C4-2B (cell line): Measurements from ENCODE around the gene SELP.

Experiments used
- H3K27ac ChIP-seq: fragments of 450-650 bp; 2 replicates; pipeline ENCODE4 v1.5.1; 2017
- ZFX ChIP-seq: fragments of 450-650 bp; IDR thresholded peaks from 2 replicates; pipeline ENCODE4 v1.6.1; 2017
- TF ChIP-seq, protein P1 (sequence below): fragments of 450-650 bp; conservative IDR thresholded peaks from 2 replicates; pipeline ENCODE4 v1.5.1; 2017; ENCODE audit warnings: mild to moderate bottlenecking

SELP gene

DNA sequence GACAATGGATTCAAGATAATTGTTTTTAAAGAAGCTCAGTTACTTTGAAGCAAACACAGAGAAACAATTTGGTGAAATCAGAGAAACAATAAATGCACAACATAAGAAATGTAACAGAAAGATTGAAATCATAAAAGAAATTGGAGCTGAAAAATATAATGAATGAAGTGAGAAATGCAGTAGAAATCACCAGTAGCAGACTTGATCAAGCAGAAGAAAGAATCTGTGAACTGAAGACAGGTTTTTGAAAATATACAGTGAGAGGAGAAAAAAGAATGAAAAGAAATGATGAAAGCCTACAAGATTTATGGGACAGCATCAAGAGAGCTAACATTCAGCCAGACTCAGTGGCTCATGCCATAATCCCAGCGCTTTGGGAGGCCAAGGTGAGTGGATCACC lies 4.2 kb upstream of the SELP start:
- no peak for TF ChIP-seq ZFX
- no peak overlapping the region for H3K27ac ChIP-seq

DNA sequence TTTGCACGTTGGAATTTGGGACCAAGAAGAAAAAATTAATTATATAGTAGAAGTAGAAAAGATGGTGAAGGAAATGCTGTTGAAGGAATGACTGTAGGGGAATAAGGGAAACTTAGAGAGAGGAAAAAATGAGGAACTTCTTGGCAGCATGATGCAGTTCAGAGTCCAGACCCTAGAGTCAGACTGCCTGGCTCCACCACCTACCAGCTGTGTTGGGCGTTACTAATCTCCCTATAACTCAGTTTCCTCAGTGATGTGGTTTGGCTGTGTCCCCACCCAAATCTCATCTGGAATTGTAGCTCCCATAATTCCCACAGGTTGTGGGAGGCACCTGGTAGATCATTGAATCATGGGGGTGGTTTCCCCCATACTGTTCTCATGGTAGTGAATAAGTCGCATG lies 1.3 kb upstream of the SELP start:
- no peak overlapping the region for H3K27ac ChIP-seq
- TF ChIP-seq, protein P1, sequence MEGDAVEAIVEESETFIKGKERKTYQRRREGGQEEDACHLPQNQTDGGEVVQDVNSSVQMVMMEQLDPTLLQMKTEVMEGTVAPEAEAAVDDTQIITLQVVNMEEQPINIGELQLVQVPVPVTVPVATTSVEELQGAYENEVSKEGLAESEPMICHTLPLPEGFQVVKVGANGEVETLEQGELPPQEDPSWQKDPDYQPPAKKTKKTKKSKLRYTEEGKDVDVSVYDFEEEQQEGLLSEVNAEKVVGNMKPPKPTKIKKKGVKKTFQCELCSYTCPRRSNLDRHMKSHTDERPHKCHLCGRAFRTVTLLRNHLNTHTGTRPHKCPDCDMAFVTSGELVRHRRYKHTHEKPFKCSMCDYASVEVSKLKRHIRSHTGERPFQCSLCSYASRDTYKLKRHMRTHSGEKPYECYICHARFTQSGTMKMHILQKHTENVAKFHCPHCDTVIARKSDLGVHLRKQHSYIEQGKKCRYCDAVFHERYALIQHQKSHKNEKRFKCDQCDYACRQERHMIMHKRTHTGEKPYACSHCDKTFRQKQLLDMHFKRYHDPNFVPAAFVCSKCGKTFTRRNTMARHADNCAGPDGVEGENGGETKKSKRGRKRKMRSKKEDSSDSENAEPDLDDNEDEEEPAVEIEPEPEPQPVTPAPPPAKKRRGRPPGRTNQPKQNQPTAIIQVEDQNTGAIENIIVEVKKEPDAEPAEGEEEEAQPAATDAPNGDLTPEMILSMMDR, result no peak
- TF ChIP-seq ZFX, result no peak

DNA sequence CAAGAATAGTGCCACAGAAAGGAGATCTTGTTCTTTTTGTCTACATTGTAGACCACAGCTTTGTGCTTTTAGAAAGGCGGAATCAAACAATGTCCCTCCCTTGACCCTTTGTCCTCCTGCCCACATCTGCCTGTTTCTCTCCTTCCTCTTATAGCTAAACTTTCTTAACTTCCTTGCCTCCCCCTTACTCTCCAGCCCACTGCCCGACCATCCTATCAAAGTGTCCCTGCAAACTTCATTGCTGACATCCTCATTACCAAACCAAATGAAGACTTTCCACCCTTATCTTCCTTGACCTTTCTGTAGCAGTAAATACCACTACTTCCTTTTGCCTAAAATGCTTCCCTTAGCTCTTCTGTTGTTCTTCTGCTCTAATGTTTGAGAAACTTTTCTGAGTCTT lies 5.0 kb downstream of the SELP start:
- TF ChIP-seq, protein P1, result no peak
- TF ChIP-seq ZFX, result no peak

DNA sequence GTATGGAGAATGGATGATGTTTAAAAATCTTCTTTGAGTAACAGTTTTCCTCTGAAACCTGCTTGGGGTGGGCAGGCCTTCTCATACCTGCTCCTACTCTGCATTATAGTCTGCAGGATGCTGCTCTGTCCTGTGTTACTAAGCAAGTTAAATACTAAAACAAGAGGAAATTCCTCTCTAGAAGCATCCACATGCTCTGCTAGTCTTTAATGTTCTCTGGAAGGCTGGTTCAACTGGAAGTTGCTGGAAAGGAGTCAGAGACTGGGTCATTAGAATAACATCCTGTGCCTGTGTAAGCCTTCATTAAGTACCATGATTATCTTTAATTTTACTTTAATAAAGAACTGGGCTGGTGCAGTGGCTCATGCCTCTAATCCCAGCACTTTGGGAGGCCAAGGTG lies 5.8 kb downstream of the SELP start:
- TF ChIP-seq, protein P1, result no peak
- TF ChIP-seq ZFX, result no peak
- H3K27ac ChIP-seq, result no peak overlapping the region

More for the DNA sequence above, 5.0 kb downstream of the SELP start:
- H3K27ac ChIP-seq, result no peak overlapping the region

DNA sequence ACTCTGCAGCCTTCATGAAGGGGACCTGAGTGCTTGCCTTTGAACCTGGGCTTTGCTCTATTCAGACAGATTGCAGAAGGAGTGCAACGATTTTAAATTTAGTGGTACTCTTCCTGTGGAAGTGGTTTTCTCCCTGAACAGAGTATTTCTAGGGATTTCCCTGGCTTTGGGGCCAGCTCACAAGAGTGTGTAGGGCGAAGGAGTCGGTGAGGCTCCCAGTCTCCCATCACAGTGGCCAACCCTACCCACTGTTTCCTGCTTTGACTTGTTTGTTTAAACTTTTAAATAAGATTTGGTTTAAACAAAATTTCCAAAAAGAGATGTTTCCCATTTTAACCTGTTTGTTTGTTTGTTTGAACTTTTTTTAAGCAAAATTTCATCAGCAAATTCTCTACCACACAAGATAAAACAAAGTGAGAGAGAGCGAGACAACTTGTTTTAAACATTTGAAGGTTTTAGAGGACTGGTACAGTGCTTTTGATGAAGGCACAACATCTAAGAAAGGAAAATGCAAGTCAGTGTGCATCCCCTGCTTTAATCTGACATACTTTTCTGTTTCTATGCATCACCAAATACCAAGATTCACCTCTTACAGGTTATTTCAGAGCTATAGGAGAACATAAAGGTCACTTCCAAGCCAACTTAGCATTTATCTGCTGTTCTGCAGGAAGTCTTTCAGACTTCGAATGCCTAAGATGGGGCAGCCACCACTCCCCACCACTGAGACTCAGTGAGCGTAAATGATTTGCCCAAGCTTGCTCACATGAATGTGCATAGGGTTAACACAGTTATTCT lies 6.6 kb downstream of the SELP start:
- no peak overlapping the region for H3K27ac ChIP-seq
- TF ChIP-seq, protein P1, result no peak
- no peak for TF ChIP-seq ZFX

DNA sequence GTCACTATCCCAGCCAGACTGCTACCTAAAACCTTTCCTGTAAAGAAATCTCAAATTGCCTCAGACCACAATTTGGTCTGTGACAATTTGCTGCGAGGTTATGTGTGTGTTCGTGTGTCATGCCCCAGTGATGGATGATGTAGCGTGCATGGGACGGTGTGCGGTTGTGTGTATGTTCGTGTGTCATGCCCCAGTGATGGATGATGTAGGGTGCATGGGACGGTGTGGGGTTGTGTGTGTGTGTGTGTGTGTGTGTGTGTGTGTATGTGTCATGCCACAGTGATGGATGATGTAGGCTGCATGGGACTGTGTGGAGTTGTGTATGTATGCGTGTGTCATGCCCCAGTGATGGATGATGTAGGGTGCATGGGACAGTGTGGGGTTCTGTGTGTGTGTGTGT lies 9.4 kb downstream of the SELP start:
- TF ChIP-seq, protein P1, result no peak
- TF ChIP-seq ZFX, result no peak
- no peak overlapping the region for H3K27ac ChIP-seq

DNA sequence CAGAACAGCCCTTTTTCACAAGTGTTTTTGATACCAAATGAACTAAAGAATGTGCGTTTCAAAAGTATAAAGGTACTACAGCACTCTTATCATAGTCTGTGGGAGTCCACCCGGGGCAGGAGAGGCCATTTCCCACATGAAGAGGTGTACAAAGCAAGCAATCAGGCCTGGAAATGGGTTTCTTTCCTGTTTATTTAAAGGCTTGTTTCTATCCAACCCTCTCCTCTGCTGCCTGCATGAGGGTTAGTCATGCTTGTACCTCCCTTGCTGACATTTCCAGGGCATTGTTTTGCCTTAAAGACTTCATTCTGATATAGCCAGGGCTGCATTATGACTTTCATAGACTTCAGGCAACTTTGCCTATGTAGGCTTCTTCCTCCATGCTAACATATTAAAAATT lies 11.6 kb downstream of the SELP start:
- H3K27ac ChIP-seq, result no peak overlapping the region
- no peak for TF ChIP-seq ZFX
- TF ChIP-seq, protein P1, result no peak

DNA sequence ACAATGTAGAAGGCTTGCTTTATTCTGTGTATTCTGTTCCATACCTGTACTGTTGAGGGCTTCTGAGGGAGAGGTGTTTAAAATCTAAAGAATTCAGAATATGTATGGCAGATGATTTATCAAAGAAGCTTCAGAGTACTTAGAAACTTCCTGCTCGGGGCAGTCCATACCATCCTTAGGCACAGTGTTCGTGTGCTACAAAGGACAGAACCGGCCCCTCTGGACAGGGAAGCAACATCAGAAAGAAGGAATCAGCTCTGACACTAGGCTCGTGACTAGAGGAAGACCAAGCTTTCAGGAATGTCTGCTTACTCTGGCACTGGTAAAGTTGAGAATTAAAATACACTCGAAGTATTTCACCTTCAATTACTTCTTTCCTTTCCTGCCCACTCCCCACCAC lies 14.1 kb downstream of the SELP start:
- TF ChIP-seq ZFX, result no peak
- TF ChIP-seq, protein P1, result no peak
- no peak overlapping the region for H3K27ac ChIP-seq
